Kidney glomerular epithelial cell (primary cell): ENCODE measurements around the gene CUEDC1.
A peak's percentile ranks its signal among the peaks of the same experiment; 100 is the strongest.

Experiments used
- DNase-seq: peaks from one replicate; lab custom pipeline; 2025; lab: John Stamatoyannopoulos, UW

The CUEDC1 gene

DNA sequence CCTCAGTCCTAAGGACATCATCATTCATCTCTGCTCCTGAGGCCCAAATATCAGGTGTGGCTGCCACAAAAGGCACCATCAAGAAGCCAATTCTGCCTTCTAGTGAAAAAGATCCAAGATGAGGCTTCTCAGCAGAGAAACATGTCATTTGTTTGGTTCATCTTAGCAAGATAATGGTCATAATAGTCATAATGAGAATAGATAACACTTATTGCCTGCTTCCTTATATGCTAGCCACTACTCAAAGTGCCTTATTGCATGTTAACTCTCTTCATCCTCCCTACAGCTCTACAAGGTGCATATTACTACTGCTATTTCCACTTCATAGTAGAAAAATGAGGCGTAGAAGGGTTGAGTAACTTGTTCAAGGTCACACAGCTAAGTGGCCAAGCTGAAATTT lies 60.4 kb downstream of the CUEDC1 start:
- no peak for DNase-seq

DNA sequence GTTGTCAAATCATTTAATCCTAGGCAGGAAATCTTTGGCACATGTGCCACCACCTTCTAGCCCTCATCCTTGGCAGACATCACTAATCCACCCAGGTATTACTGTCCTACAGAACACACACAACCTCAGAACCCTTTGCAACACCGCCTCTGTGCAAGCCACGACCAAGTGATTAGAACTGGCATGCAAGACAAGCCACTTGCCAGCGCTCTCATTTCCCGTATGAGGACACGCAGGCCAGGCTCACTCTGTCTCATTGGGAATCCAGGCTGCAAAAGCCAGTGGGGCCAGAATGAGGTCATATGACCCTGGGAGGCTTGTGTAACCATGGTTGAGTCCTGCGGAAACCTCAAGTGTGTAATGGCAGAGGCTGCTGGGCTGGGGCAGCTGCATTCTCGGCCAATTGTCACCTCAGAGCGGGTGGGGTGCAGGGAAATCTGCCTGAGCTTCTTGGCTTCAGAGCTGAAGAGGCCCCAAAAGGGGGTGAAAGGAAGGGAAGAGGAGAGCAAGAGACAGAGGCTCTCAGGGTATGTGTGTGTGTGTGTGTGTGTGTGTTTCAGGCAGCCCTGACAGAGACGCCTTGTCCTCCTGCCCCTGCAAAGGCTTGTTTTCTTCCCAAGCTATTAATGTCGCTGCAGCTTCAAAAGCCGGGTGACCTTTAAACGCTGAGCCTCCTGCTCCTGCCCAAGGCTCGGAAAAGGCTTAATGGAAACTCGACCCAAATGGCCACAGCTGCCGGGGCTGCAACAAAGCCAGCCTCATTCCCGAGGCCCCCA lies 62.2 kb downstream of the CUEDC1 start:
- peak; percentile 69 for DNase-seq

DNA sequence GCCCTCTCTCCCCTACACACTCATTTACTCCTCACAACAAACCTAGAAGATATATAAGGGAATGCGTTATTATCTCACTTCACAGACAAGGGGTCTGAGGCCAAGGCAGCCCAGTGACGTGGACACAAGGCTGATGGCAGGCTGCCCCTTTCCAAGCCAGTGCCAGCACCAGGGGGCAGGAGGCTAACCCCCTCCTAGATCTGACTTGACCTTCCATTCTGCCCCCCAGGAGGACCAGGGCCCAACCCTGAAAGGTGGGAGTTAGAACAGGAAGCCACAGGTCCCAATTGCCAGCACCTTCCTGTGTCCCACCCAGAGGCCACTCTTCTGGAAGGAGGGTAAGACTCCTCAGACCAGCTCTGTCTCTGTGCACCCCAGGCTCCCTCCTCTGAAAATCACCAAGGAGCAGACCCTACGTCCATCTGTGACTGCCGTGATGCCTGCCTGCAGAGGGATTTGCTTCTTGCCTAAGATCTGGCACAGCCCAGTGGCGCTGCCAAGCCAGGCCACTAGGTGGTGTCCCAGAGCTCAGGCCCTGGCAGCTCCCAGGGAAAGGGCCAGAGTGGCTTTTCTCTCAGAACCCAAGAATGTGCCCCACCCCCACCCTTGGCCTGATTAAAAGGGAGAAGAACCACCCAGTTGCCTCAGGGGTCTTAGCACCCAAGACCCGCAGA lies 62.9 kb downstream of the CUEDC1 start:
- DNase-seq: peak; percentile 69

DNA sequence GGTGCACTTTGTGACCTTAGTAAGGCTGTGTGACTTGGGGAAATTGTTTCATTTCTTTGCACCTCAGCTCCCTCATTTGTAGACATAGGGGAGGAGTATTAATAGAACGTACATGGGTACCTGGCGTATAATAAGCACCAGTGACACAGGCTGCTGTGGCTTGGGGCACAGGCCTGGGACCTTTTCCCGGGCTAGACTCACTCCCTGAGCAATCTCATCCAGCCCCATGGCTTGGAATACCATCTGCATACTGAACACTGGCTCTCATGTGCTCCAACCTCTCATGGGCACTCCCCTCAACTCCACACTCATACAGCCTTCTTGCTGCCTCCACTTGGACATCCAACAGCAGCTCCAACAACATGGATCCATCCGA lies 64.4 kb downstream of the CUEDC1 start:
- no peak for DNase-seq

GRCh38 chr17:57889892-57890856 lies 65.0 kb downstream of the CUEDC1 start:
- DNase-seq: peak; percentile 87

- no peak for DNase-seq
Measured at GRCh38 chr17:57889252-57889651, 66.0 kb downstream of the CUEDC1 start.

- no peak for DNase-seq
Measured at GRCh38 chr17:57888311-57889216, 66.6 kb downstream of the CUEDC1 start.

- no peak for DNase-seq
Measured at GRCh38 chr17:57887161-57887560, 68.1 kb downstream of the CUEDC1 start.

GRCh38 chr17:57886020-57886419 lies 69.2 kb downstream of the CUEDC1 start:
- no peak for DNase-seq

GRCh38 chr17:57885148-57885915 lies 69.9 kb downstream of the CUEDC1 start:
- DNase-seq: no peak

- DNase-seq: no peak
Measured at GRCh38 chr17:57881783-57882351, 73.3 kb downstream of the CUEDC1 start.

DNA sequence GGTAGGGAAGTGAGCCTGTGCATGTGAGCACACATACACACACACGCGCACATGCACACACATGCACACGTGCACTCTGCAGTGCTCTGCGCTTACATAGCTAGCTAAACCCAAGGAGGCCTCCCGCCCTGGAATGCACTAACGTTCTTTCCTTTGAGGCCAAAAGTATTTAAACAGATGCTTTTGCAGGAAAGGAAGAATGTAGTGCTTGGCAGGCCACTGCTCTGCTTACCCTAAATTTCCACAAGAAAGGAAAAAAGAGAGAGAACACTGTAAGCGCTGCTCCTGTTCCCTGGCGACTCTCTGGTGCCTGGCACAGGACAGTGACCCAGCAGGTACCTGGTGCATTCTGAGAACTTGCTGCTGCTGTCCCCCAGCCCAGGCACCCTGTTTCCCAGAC lies 74.1 kb downstream of the CUEDC1 start:
- no peak for DNase-seq

GRCh38 chr17:57880086-57880456 lies 75.1 kb downstream of the CUEDC1 start:
- peak; percentile 26 for DNase-seq

- no peak for DNase-seq
Measured at GRCh38 chr17:57879437-57880085, 75.7 kb downstream of the CUEDC1 start.

DNA sequence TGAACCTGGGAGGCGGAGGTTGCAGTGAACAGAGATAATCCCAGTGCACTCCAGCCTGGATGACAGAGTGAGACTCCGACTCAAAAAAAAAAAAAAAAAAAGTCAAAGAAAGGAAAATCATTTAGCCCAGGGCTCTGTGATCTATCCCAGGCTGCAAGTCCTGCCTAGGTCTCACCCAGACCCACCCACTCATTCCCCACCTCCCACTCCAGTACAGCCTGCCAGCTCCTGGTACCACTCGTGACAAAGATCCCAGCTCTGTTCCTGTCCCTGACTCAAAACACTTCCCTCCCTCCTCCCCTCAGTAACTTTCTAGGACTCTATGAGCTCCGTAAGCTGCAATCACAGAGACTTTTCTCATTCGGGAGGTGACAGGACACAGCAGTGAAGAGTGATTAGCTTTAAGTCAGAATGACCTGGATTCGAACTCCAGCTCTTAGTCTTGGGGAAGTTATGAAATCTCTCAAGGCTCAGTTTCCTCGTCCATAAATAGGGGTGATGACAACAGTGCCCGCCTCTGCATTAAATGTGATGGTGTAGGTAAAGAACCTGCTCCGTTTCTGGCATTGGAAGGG lies 77.3 kb downstream of the CUEDC1 start:
- no peak for DNase-seq

GRCh38 chr17:57876866-57877237 lies 78.4 kb downstream of the CUEDC1 start:
- no peak for DNase-seq

- DNase-seq: no peak
Measured at GRCh38 chr17:57876023-57876865, 79.0 kb downstream of the CUEDC1 start.

GRCh38 chr17:57875290-57876022 lies 79.8 kb downstream of the CUEDC1 start:
- DNase-seq: peak; percentile 97
